ENCODE results near the gene TRAM1L1.

The TRAM1L1 gene

GRCh38 chr4:117063961-117064696 lies 21.2 kb downstream of the TRAM1L1 start:
- TF ChIP-seq, protein P1, sequence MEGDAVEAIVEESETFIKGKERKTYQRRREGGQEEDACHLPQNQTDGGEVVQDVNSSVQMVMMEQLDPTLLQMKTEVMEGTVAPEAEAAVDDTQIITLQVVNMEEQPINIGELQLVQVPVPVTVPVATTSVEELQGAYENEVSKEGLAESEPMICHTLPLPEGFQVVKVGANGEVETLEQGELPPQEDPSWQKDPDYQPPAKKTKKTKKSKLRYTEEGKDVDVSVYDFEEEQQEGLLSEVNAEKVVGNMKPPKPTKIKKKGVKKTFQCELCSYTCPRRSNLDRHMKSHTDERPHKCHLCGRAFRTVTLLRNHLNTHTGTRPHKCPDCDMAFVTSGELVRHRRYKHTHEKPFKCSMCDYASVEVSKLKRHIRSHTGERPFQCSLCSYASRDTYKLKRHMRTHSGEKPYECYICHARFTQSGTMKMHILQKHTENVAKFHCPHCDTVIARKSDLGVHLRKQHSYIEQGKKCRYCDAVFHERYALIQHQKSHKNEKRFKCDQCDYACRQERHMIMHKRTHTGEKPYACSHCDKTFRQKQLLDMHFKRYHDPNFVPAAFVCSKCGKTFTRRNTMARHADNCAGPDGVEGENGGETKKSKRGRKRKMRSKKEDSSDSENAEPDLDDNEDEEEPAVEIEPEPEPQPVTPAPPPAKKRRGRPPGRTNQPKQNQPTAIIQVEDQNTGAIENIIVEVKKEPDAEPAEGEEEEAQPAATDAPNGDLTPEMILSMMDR (IDR thresholded peaks at IDR 0.05; ENCODE audit: borderline replicate concordance, insufficient read depth, low read depth, low read length): no peak
- H3K4me3 ChIP-seq (ENCODE audit: low read depth, low read length): no peak overlapping the region

DNA sequence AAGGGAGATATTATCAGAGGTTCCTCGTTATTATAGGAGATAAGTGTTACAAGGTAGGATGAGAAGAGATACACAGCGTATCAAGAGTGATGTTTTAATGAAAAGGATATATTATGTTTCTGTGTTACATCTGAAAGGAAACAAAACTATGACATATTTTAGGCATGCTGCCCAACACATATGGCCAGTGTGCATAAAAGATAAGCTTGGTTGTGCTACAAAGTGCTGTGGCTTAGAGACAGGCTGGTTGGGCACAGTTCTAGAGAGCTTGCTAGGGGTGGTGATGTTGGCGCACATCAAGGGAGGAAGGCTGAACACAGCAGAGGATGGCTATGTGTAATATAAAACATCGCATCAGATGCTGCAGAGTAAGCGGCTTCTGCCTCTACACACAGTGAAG lies 42.4 kb downstream of the TRAM1L1 start:
- TF ChIP-seq, protein P1 (IDR thresholded peaks at IDR 0.05; ENCODE audit: borderline replicate concordance, insufficient read depth, low read depth, low read length): no peak
- H3K4me3 ChIP-seq (ENCODE audit: low read depth, low read length): no peak overlapping the region

All from GM12875 (cell line).